NCI-H524 (cell line): ENCODE data around the gene PIK3R3.
"Not testable (repeated sequence)": the region's sequence is repeated elsewhere in the genome, so short reads cannot be mapped to it uniquely, and the experiment has no call there.

Experiments
- DNase-seq, 2 experiments: peaks; one replicate each; lab custom pipeline; 2025; lab: John Stamatoyannopoulos, UW

PIK3R3 gene

GRCh38 chr1:46102769-46103476 is 29.5 kb downstream of the PIK3R3 start:
- DNase-seq = no peak

GRCh38 chr1:46099215-46099614 is 33.2 kb downstream of the PIK3R3 start:
- no peak for DNase-seq

DNA sequence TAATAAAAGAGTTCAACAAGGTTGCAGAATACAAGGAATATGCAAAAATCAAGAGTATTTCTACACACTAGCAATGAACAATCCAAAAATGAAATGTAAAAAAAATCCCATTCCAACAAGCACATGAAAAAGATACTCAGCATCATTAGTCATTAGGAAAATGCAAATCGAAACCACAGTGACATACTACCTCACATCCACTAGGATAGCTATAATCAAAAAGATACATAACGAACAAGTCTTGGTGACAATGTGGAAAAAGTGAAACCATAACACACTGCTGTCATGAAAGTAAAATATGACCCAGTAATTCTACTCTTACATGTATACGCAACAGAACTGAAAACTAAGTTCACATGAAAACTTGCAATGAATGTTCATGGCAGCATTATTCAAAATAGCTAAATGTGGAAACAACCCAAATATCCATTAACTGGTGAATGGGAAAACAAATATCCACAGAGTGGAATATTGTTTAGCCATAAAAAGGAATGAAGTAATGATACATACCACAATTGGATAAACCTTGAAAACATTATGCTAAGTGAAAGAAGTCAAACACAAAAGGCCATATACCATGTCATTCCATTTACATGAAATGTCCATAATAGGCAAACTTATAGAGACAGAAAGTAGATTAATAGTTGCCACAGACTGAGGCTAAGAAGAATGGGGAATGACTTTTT is 34.3 kb downstream of the PIK3R3 start:
- no peak for DNase-seq

DNA sequence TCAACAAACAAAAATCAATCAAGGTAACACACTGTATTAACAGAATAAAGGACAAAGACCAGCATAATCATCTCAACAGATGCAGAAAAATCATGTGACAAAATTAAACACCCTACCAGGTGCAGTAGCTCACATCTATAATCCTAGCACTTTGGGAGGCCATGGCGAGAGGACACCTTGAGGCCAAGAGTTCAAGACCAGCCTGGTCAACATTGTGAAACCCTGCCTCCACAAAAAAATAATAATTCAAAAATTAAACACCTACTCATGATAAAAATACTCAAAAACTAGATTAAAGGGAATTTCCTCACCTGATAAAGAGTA is 35.3 kb downstream of the PIK3R3 start:
- DNase-seq = no peak

DNA sequence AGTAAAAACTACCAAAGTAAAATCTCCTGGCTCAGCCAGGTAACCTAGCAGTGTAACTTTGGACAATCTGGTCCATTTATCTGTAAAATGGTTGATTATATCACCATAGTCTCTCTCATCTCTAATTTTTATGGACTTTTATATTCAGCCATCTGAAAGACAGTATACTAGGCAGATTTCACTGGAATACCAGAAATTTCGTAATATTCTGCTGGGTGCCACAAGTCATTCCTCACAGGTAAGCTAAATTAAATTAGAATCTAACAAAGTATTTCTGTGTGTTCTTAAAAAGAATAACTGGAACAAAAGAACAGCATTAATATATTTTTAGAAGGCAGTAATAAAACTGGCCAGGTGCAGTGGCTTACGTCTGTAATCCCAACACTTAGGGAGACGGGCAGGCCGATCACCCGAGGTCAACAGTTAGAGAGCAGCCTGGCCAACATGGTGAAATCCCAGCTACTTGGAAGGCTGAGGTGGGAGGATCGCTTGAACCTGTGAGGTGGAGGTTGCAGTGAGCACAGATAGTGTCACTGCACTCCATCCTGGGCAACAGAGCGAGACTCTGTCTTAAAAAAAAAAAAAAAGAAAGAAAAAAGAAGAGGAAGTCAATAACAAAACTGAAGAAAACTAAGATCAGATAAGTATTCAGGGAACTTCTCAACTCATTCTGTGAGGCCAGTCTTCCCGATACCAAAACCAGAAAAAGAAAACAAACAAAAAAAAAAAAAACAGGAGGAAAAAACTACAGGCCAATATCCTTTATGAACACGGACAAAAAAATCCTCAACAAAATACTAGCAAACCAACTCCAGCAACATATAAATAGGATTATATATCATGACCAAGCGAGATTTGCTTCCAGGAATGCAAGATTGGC is 35.9 kb downstream of the PIK3R3 start:
- DNase-seq = peak in 1 of 2 experiments; percentile 1

- DNase-seq = not testable (repeated sequence)
These were observed 37.3 kb downstream of the PIK3R3 start for GRCh38 chr1:46095110-46095509.

DNA sequence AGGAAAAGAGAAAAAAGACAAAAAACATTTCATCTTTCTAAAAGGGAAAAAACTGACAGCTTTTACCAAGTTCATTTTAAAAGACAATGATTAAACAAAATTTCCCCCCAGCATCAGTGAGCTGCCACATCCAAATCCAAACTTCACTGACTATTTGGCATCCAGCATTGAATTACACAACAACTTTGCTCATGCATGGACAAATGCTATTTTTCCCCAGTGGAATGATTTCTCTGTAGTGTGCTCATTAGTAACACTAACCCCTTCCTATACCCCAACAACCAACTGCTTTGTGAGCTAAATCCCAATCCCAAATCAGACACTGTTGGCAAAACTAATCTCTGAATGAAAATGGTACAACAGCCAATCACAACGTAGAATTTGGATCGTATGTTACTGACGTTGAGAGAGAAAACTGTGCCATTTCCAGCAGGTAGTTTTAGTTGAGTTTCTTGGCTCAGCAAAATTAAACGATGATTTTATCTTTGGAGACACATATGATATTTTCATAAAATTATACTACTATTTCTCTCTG is 37.9 kb downstream of the PIK3R3 start:
- no peak for DNase-seq

- DNase-seq = not testable (repeated sequence)
These were observed 38.6 kb downstream of the PIK3R3 start for GRCh38 chr1:46093832-46094231.

GRCh38 chr1:46087891-46088290 is 44.5 kb downstream of the PIK3R3 start:
- DNase-seq = no peak

- DNase-seq = no peak
These were observed 45.9 kb downstream of the PIK3R3 start for GRCh38 chr1:46086576-46086975.

GRCh38 chr1:46084553-46085451 is 47.6 kb downstream of the PIK3R3 start:
- no peak for DNase-seq

- no peak for DNase-seq
These were observed 48.9 kb downstream of the PIK3R3 start for GRCh38 chr1:46083579-46083978.

GRCh38 chr1:46081619-46082018 is 50.8 kb downstream of the PIK3R3 start:
- DNase-seq = no peak

DNA sequence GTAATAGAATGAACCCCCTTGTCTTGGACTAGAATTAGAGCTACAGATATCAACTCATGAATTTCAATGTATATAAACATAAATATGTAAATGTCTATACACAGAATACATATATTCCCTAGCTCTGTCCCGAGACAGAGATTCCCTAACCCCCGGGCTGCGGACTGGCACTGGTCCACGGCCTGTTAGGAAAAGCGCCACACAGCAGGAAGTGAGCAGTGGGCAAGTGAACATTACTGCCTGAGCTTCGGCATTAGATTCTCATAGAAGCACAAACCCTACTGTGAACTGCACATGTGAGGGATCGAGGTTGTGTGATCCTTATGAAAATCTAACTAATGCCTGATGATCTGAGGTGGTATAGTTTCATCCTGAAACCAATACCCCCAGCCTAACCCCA is 51.2 kb downstream of the PIK3R3 start:
- no peak for DNase-seq

DNA sequence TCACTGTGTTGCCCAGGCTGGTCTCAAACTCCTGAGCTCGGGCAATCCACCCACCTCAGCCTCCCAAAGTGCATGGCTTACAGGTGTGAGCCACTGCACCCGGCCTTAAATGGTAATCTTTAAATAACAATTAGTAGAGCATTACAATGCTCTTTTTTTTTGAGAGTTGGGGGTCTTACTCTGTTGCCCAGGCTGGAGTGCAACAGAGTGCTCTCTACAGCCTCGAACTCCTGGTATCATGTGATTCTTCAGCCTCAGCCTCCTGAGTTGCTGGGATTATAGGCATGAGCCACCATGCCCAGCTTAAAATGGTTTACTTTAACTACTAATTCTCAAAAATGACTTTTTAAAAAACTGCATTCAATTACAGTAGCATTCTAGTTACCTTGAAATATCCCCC is 52.2 kb downstream of the PIK3R3 start:
- DNase-seq = no peak

DNA sequence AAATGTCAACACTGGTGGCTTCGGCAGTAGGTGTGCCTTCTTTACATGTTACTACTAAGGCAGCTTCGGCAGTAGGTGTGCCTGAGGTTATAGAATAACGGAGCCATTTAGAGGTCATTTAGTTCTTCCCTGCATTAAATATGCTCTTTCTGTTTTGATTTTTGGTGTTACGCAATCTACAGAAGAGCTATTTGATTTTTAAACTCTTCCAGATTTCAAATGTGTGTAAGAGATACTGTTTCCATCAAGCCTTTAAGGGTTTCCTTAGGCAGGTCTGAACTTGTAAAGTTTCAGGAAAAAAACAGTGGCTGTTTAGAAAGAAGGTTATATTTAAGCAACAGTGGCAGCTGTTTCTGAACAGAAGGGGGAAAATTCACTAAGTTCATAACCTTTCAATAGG is 54.8 kb downstream of the PIK3R3 start:
- peak in 1 of 2 experiments; percentile 29 for DNase-seq

GRCh38 chr1:46076343-46076742 is 56.1 kb downstream of the PIK3R3 start:
- DNase-seq = no peak

DNA sequence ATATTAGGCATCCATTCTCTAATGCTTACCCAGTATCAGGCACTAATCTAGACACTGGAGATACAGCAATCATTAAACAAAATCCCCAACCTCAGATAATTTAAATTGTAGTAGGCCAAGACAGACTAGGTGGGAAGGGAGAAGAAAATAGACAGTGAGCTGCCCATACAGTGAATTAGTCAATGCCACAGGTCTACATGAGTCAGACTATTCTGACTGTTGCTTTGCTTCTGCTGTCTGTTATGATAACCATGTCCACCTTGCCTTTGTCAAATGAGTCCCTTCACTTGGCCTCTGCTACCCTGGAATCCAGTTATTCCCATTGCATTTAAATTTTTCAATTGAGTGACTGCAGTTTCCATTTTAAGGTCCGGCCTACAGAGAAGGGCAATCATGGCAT is 59.5 kb downstream of the PIK3R3 start:
- no peak for DNase-seq

DNA sequence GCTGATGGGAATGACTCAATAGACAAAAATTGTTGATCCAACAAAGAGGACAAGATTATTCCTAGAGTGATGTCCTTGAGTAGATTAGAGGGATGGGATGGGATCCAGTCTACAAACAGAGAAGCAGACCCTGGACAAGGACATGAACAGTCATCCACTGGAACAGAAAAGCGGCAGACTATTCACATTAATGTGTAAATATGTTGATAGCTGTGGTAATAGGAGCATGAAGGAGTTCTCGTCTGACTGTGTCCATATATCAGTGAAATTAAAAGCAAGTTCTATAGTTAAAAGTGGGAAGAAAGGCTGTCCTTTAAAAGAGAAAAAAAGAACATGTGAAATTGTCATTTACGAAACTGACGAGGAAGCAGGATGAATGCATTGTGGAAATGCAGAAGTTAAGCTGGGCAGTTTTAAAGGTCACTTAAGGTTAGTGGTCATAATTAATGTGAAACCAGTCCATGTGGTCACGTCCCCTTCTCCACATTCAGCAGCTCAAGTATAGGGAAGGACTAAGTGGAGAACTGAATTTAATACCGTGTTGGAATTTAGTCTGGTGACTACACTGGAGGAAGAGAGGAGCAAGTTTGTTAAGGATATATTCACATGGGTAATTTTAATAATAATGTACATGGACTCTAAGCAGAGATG is 62.1 kb downstream of the PIK3R3 start:
- DNase-seq = no peak

GRCh38 chr1:46068525-46068924 is 63.9 kb downstream of the PIK3R3 start:
- no peak for DNase-seq

GRCh38 chr1:46067652-46068051 is 64.8 kb downstream of the PIK3R3 start:
- DNase-seq = no peak
